OCI-LY1 (cell line): ENCODE measurements around the gene ERAS.

Source experiments
- EZH2 ChIP-seq: fragments of 200-600 bp; sonication (generic), shearing (Covaris generic); IDR thresholded peaks from 2 replicates; pipeline ENCODE4 v1.8.0; 2017; ENCODE audit warnings: borderline replicate concordance, mixed run types, mild to moderate bottlenecking, antibody characterized with exemption, low read length, moderate library complexity, mixed read lengths
- TF ChIP-seq, protein P1 (sequence below): fragments of 200-600 bp; sonication (generic), shearing (Covaris generic); IDR thresholded peaks from 2 replicates; pipeline ENCODE4 v1.5.1; 2017; ENCODE audit warnings: mild to moderate bottlenecking, antibody characterized with exemption, low read length, moderate library complexity, mixed read lengths

- TF ChIP-seq, protein P1, sequence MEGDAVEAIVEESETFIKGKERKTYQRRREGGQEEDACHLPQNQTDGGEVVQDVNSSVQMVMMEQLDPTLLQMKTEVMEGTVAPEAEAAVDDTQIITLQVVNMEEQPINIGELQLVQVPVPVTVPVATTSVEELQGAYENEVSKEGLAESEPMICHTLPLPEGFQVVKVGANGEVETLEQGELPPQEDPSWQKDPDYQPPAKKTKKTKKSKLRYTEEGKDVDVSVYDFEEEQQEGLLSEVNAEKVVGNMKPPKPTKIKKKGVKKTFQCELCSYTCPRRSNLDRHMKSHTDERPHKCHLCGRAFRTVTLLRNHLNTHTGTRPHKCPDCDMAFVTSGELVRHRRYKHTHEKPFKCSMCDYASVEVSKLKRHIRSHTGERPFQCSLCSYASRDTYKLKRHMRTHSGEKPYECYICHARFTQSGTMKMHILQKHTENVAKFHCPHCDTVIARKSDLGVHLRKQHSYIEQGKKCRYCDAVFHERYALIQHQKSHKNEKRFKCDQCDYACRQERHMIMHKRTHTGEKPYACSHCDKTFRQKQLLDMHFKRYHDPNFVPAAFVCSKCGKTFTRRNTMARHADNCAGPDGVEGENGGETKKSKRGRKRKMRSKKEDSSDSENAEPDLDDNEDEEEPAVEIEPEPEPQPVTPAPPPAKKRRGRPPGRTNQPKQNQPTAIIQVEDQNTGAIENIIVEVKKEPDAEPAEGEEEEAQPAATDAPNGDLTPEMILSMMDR, result no peak
- TF ChIP-seq EZH2, result no peak
Measured at GRCh38 chrX:48785540-48786214, 40.6 kb upstream of the ERAS start.
